Stimulated activated CD4-positive, alpha-beta T cell treated with anti-CD3 and anti-CD28 coated beads, Interleukin-15, amount 100 ng/mL, for 24 hours (primary cell): ENCODE data around the gene SF3B2.
A peak's percentile ranks its signal among the peaks of the same experiment; 100 is the strongest.
"Not testable (repeated sequence)": the region's sequence is repeated elsewhere in the genome, so short reads cannot be mapped to it uniquely, and the experiment has no call there.

Experiments
- DNase-seq: peaks from one replicate; pipeline ENCODE4 v3.0.0-alpha.2; 2020

The SF3B2 gene, protein sequence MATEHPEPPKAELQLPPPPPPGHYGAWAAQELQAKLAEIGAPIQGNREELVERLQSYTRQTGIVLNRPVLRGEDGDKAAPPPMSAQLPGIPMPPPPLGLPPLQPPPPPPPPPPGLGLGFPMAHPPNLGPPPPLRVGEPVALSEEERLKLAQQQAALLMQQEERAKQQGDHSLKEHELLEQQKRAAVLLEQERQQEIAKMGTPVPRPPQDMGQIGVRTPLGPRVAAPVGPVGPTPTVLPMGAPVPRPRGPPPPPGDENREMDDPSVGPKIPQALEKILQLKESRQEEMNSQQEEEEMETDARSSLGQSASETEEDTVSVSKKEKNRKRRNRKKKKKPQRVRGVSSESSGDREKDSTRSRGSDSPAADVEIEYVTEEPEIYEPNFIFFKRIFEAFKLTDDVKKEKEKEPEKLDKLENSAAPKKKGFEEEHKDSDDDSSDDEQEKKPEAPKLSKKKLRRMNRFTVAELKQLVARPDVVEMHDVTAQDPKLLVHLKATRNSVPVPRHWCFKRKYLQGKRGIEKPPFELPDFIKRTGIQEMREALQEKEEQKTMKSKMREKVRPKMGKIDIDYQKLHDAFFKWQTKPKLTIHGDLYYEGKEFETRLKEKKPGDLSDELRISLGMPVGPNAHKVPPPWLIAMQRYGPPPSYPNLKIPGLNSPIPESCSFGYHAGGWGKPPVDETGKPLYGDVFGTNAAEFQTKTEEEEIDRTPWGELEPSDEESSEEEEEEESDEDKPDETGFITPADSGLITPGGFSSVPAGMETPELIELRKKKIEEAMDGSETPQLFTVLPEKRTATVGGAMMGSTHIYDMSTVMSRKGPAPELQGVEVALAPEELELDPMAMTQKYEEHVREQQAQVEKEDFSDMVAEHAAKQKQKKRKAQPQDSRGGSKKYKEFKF

DNA sequence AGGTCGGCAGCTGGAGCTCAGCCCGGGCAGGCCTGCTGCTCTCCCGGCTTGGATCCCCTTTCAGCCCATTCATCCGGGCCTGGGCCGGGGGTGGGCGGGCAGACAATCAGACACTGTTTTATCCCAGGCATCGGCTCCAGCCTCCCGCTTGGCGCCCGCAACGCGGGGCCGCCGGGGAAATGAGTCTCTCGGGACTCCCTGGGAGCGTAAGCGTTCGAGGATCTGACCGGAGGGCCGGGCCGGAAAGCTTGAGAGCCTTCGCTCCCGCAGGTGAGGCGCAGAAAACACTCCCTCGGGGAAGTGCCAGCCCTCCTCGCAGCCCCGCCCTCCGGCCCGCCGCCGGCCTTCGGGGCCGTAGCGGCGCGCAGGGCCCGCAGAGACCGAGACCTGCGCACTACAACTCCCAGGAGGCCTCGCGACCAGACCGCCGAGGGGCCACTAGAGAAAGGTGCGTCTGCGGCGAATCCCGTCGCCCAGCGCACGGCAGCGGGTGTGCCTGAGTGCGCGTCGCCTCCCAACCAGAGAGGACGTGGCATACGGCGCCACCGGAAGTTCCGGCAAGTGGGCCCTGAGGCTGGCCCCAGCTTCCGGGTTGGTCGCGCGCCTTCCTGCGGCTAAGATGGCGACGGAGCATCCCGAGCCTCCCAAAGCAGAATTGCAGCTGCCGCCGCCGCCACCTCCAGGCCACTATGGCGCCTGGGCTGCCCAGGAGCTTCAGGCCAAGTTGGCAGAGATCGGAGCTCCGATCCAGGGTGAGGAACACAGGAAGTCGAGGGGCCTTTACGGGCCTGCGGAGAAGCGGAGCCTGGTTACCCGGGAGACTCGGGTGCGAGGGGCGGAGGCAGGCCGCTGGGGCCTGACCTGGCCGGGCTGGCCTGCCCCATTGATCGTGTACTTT lies at the start of gene SF3B2:
Gene SF3B2, plus strand, starts transcription at position 599 of the 898 bp plus-strand sequence. Its CDS starts 21 bp downstream, at position 620.
- DNase-seq: peak; percentile 98

DNA sequence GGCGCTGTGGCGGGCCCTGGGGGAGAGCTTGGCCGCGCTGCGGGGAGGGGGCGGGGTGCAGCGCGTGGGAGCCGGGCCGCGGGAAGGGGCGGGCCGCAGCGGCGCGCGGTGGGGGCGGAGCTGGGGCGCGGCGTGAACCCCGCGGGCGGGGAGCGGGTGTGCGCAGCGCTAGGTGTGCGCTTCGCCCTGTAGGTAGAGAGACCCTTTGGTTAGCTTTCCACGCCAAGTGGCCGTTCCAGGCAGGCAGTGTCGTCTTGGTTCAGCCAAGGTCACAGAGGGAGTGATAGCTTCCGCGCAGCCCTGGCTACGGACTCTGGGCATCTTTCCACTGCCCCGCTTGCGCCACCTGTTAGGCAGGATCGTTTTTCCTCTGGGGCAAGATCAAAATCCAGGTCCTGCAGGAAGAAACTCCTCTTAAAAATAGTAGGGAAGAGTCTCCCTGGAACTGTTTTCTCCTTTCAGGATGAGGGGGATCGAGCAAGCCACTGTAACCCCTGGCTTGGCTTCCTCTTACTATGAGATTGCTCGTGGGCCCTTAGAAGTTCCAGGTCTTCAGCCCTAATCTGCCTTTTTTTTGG lies 49.4 kb upstream of the SF3B2 start:
- no peak for DNase-seq

DNA sequence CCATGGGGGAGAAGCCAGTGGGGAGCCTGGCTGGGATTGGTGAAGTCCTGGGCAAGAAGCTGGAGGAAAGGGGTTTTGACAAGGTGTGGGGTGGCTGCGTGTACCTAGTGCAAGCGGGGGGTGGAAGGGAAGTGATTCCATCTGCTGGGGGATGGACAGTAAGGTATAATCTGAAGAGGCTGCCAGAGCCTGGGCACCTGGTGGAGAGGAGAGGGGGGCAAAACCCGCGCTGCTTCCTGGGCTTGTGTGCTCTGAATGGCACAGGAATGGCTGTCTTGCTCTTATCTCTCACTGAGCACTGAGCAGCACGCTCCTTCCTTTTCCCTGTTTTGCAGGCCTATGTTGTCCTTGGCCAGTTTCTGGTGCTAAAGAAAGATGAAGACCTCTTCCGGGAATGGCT lies 48.9 kb upstream of the SF3B2 start:
- DNase-seq: no peak

DNA sequence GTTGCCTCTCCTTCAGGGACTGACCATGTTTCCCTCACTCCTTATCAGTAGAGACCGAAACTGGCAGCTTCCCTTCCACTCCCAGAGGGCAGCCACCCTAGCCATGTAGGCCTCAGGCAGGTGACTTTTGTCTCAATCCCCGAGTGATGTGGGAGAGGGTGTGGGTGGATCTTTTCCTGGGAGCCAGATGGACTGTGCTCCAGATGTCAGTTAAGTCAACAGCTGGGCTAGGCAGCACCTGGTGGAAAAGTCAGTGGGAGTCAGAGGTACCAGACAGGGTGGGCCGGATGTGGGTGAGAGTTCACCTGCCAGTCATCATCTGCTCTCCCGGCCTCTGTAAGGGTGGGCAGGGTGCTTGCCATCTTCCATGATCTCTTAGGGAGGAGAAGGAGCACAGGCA lies 48.0 kb upstream of the SF3B2 start:
- DNase-seq: no peak

DNA sequence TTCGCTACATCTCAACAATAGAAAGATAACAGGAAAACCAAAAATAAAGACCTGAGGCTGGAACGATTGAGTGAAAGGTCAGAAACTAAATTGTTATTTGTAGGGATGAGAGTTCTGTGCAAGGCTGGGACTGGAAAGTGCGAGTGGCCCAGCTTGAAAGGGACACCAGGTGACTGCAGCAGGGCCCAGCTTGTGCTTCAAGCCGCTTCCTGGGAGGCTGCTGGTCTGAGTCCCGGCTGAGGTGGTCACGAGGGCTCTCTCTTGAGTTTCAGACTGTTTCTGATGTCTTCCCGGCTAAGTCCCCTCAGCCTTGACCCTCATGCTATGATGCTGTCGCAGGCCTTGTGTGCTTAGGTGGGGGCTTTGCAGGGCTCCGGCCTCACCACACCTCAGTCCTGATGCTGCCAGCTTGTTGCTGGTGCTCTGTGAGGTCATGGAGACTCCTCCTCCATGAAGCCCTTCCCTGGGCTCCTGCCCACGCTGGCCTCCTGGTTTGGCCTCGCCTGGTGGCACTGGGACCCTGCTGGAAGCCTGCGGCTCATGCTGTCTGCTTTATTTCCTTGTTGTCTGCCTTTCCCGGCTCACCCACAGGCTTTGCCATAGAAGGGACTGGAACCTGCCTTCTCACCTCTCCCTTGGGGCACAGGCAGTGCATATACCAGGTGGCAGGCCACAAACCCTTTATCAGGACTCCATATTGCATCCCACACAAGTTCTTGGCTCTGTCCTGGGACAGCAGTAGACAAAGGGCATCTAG lies 45.9 kb upstream of the SF3B2 start:
- DNase-seq: no peak

DNA sequence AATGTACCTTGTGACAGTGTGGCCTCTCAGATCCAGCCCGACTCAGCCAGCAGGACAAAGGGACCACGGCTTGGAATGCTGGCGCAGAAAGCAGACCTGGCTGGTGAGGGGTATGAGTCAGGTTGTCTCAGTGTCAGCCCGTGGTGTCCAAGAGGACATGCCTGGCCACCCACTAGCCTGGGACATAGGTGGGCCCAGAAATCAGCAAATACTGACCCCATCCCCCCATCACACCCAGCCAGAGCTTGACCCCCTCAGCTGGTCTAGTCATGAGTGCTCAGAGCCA lies 45.3 kb upstream of the SF3B2 start:
- no peak for DNase-seq

DNA sequence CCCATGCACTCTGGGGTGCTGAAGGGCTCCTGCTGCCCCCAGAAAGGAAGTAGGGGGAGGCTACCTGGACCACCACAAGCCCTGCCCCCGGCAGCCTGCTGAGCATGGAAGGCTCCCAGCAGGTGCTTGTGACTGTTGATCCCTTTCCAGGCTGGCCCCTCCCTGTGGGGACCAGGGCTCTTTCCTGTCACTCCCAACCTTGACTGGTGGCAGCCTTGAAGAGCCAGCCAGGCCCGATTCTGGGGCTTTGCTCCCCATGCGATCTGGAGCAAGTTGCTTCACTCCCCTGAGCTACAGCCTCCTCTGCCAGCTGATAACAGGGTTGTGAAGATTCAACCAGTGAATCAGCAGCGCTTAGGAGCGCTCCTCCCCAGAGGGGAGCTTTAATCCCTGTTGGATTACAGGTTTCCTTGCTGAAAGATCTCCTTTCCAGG lies 44.9 kb upstream of the SF3B2 start:
- no peak for DNase-seq

DNA sequence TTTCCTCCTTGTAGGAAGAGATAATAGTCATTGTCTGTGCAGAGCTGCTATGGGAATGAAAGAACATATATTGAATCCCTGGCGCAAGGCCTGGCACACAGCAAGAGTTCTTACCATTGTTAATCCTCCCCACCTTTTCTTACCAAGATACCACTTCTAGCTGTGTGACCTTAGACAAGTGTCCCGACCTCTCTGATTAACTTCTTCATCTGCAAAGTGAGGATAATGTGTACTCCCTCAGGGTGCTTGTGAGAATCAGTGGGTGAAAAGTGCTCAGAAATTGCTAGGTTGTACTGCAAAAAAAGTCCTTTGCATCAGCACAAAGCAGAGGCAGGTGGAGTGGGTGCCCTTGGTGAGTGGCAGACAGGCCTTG lies 44.1 kb upstream of the SF3B2 start:
- no peak for DNase-seq

DNA sequence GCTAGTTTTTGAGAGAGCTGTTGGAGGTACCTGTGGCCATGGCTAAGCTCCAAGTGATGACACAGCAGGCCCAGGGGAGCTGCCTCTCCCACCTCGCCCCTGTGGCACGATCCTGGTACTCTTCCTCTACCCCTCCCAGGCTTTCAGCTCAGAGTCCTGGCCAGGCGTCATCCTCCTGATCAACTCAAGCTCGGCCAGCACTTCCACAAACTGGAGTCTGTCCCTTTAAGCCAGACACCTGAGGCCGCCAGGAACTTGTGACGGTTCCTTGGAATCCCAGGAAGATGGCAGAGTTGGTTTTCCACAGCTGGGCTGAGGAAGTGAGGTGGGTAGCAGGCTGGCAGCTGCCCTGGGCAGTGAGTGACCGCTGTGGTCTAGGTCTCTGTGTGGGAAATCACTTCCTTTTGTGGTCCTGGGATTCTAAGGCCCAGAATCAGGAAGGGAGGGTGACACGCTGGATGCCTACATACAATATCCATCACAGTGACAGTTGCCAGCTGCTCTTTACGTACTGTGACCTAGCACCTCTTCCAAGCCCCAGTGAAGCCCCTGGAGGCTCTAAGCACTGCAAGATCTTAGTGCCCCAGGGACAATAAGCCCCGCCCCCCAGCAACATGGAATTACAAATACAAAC lies 43.6 kb upstream of the SF3B2 start:
- no peak for DNase-seq

DNA sequence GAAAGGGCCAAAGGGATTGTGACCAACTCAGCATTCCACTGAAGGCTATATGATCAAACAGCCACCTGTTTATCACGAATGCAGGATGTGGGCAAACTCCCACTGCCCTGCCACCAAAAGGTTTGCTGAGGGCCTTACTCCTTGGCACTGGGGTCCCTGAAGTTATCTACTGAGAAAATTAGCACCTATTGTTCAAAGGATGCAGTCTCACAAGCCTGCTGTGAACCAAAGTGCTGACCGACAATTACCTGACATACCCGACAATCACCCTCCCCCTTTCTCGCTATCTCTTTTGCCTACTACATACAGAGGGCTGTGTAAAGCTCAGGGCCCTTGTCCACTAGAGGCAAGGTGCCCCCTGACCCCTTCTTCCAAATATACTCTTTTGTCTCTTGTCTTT lies 42.1 kb upstream of the SF3B2 start:
- DNase-seq: not testable (repeated sequence)

DNA sequence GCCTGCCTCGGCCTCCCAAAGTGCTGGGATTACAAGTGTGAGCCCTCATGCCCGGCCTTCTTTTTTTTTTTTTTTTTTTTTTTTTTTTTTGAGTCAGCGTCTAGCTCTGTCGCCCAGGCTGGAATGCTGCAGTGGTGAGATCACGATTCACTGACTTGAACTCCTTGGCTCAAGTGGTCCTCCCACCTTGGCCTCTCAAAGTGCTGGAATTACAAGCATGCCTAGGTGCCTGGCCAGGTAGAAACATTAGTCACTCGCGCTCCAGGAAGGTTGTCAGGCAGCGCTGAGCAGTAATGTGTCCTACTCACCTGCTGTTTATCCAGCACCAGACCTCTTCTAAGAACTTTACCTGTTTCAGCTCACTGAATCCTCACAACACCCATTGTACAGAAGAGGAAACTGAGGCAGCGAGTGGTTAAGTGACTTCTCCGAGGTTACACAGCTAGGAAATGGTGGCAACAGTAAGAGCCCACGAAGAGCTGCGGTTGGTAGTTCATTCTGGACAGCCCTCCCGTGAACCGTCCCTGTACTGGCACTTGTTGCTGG lies 40.9 kb upstream of the SF3B2 start:
- DNase-seq: no peak

DNA sequence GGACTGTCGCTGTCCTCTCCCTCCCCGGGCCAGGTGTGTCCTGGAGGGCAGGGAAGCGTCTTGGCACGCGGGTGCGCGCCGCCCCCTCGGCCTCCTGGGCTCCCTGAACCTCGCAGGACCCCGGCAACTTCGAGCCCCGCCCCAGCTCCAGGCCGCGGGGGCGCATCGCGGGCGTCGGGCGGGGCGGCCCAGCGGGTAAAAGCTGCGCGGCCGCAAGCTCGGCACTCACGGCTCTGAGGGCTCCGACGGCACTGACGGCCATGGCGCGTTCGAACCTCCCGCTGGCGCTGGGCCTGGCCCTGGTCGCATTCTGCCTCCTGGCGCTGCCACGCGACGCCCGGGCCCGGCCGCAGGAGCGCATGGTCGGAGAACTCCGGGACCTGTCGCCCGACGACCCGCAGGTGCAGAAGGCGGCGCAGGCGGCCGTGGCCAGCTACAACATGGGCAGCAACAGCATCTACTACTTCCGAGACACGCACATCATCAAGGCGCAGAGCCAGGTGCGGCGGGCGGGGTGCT lies 40.3 kb upstream of the SF3B2 start, which contains the start of gene CST6:
Gene CST6, plus strand, starts transcription at position 224 of the 519 bp plus-strand sequence. Its CDS starts 37 bp downstream, at position 261.
- no peak for DNase-seq

DNA sequence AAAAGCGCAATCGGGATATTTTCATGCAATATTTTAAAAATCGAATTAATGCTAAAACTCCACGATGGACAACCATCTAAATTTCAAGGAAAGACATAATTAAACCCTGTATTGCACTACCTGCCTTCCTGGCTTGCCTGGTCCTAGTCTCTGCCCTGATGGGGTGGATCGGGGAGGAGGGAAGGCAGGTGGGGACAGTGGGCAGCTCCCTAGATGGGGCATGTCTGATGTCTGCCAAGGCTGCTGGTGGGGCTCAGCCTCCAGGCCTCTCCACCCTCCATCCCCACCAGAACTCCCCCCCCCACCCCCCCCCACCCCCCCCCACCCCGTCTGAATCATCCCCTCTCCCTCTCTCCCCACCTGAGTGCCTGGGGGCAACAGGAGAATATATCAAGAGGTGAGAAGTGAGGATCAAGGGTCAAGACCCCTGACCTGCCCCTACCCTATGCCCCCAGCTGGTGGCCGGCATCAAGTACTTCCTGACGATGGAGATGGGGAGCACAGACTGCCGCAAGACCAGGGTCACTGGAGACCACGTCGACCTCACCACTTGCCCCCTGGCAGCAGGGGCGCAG lies 39.7 kb upstream of the SF3B2 start:
- no peak for DNase-seq

DNA sequence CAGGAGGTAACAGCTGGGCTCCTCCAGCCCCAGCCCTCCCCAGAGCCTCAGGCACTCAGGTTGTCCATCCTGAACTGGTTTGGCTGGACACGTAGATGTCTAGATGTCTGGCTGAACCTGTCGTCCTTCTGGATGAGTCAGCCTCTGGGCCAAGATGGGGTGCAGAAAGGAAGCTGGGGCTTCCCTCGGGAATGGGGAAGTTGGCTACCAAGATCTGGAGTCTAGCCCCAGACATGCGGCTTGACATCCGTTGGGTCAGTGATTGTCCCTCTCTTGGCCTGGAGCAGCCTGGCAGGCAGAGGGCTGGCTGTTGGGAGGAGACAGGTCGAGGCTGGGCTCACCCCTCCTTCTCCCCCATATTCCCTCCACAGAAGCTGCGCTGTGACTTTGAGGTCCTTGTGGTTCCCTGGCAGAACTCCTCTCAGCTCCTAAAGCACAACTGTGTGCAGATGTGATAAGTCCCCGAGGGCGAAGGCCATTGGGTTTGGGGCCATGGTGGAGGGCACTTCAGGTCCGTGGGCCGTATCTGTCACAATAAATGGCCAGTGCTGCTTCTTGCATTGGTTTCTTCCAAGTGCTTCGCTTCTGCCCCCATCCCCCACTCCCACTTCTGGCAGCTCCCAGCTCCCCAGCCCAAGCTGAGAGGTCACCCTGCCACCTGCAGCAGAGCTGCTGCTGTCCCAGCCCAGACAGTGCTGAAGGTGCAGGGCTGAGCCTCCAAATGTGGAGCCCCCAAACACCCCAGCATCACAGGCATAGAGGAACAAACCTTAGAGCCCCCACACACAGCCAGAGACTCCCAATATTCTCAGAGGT lies 39.0 kb upstream of the SF3B2 start:
- no peak for DNase-seq

DNA sequence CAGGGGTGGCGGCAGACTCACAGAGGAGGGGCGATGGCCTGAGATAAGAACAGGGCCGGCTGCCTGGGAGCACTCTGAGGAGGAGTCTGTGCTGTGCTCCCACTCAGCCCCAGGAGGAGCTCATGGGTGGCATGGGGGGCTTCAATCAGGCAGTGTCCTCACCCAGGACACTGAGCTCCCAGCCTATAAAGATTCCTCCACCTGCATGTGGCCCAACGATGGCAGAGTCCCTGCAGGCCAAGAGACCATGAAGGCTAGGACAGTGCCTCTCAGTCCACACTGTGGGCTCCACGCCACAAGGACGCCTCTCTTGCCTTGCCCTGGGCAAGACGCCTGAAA lies 38.4 kb upstream of the SF3B2 start:
- no peak for DNase-seq

DNA sequence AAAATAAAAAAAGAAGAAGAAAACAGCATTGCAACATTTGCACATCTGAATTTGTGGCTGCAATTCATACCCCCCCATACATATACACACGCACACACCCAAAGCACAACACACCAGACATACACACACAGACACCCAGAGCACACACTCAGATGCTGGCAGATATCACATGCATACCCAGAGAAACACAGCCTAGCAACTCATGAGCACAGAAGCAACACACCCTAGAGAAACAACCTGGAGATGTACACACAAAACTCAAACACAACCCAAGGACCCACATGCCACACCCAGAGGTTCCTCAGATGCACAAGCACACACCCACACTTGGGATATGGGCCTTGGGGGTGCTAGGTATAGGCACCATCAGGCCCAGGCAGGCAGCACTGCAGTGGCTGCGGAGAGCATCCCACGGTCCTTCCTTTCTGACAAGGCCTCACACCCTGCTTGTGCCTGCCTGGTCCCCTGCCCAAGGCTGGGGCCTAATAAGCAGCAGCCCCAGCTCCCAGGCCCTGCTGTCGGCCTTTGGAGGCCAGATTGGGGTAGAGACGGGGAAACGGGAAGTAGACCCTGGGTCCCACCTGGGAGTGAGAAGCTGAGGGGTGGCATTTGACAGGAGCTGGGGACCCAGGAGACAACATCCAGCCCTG lies 37.2 kb upstream of the SF3B2 start:
- DNase-seq: no peak

DNA sequence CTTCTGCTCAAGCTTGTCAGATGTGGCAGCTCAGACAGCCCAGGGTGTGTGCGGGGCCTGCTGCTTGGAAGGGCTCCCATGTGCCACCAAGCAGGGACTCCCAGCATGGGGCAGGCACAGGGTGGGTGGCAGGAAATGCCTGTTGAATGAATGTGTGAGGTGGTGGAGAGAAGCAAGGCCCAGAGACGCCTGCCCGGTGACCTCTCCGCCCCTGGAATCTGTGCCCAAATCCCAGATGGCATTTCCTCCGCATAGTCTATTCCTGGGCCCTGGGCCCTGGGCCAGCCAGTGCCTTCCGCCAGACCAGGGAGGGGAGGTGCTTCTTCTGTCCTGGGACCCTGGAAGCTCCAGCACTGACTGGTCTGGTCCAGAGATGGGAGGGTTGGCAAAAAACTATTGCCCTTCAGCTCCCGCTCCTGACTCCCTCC lies 36.7 kb upstream of the SF3B2 start:
- DNase-seq: no peak

DNA sequence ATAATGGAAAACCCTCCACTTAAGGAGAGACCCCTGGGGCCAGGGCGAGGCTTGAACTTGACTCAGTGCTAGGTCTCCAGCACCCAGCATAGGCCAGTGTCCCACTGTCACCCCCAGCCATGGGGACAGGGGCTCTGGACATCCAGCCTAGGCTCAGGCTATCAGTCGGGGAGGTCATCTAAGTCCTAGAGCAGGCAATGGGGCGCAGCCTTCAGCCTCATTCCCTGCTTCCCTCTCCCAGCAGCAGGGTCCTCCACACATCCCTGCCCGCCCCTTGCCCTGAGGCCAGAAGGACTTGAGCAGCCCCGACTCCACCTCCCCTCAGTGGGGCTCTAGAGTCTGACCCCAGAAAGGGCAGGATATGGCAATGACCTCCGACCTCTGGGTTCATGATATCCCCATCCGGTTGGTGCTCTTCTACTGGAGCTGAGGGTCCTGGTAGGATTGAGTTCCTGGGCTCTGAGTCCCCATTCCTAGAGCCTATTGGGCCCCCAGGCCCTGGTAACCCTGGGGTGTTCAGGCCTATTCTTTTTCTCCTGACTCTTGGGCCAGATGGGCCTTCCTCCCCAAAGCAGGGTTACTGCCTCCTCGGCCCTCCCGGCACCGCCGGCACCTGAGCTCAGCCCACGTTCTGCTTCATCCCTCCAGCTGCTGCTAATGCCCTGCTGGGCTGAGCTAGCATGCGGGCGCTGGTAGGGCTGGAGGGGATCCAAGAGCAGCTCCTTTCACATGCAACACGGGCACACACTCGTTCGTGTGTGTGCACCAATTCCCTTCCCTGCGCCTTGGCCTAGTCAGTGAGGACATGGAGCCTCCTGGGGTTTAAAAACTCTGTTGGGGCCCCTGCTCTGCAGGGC lies 36.0 kb upstream of the SF3B2 start:
- no peak for DNase-seq
